ENCODE measurements around the gene PACS2. TPM values are rescaled to one million over a fixed set of nuclear protein-coding genes. Genes with fewer than 3 reads are reported as not detected.

The PACS2 gene
- total and polyA plus RNA-seq, 2 of the 4 experiments (the other 2 are of a cell fraction), result 15.6 to 32.2 TPM

DNA sequence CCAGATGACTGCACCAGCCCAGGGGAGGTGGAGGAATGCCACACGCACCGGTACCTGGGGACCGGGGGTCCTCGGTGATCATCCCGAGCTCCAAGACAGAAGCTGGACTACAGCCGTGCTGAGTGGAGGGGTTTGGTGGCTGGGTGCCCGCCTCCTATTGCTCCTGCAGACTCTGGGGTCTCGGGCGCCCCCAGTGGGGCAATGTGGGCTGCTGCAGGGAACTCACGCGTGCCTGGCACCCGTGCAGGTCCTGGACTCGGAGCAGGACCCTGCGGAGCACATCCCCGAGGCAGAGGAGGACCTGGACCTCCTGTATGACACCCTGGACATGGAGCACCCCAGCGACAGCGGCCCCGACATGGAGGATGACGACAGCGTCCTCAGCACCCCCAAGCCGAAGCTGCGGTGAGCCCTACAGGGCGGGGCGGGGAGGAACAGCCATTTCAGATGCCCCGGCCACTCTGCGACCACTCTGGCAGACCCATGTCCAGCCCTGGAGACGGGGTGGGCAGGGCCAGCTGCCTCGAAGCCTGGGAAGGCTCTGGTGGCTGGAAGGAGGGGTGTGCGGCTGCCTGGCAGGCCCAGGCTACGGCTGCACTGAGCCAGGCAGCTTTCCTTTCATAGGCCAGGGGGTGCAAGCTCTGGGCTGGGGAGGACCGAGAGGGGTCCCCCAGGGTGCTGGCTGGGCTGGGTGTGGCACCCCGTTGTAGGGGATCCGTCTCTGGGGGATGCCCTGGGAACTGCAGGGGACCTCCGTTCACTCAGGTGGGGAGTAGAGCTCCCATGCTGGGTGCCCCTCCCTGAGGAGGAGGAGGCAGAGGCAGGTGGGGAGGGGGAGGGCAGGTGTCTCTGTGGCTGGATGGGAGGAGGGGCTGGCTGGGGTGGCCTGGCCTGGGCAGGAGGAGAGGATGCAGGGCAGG, 62.2 kb downstream of the PACS2 start:
- DNase-seq (no peak), ATAC-seq (ENCODE audit: low read depth) (no peak; the same call in 1 of the 2 replicates)
- H2BK120ac ChIP-seq (ENCODE audit: low read depth, low read length), result no peak overlapping the region
- CTCF ChIA-PET, result no interaction called here
- no peaks in the 10 kb centered on the region for H4K20me1 ChIP-seq (ENCODE audit: insufficient read depth, low read length)
- H3K9me3 ChIP-seq (ENCODE audit: control insufficient read depth, insufficient read depth, low read length), result no peaks in the 10 kb centered on the region
- H3K4ac ChIP-seq (ENCODE audit: low read depth, low read length), result no peak overlapping the region
- POLR2A ChIA-PET (ENCODE audit: unreplicated experiment), result no interaction called here
- H2AFZ ChIP-seq (replicated peaks; ENCODE audit: low read length, poor library complexity), result no peak overlapping the region
- no peak overlapping the region for H2BK15ac ChIP-seq (ENCODE audit: low read depth, low read length)
- no peak overlapping the region for H3K9ac ChIP-seq (ENCODE audit: low read depth, low read length)
- H2BK20ac ChIP-seq (ENCODE audit: low read depth, low read length), result no peak overlapping the region
- no peak overlapping the region for H3K4me3 ChIP-seq (ENCODE audit: insufficient read depth, low read depth, low read length)
- in situ Hi-C loops (cut with MboI; ENCODE audit: low sequenced_read_pairs), result no loop called here
- H3K9me1 ChIP-seq (ENCODE audit: insufficient read depth, low read length), result peaks cover 4% of the 10 kb centered on the region; the same call in 1 of the 2 replicates
- BruUV-seq (replicated peaks), result no TSS peak
- WGBS, 2 experiments (ENCODE audit: extremely low coverage in 2 of 2, insufficient read length in 1 of 2), result 90% methylated on average over 13 of the region's 34 CpGs; no CpG with 5 or more reads in 1 of the 2 experiments
- peaks cover under 1% of the 10 kb centered on the region; the same call in 1 of the 2 replicates for H3K36me3 ChIP-seq (ENCODE audit: control insufficient read depth, insufficient read depth, low read length)
- no peak overlapping the region for H3K27ac ChIP-seq (ENCODE audit: insufficient read depth, low read length)
- dilution Hi-C loops (cut with HindIII; ENCODE audit: low sequenced_read_pairs, unreplicated experiment), result no loop called here
- no peaks in the 10 kb centered on the region for H3K27me3 ChIP-seq (ENCODE audit: control insufficient read depth, insufficient read depth, low read length)
- H3K23ac ChIP-seq (ENCODE audit: low read depth, low read length), result no peak overlapping the region
- TF ChIP-seq RAD21 (IDR thresholded peaks at IDR 0.05; ENCODE audit: low read length) (no peak), MAZ (IDR thresholded peaks at IDR 0.05; ENCODE audit: borderline replicate concordance, low read depth, low read length) (no peak), RCOR1 (IDR thresholded peaks at IDR 0.05; ENCODE audit: insufficient replicate concordance, low read length) (no peak), NFE2L2 (IDR thresholded peaks at IDR 0.05; ENCODE audit: low read depth, low read length) (no peak), RFX5 (IDR thresholded peaks at IDR 0.05; ENCODE audit: low read depth, low read length) (no peak), FOS (IDR thresholded peaks at IDR 0.05; ENCODE audit: low read depth, low read length) (no peak), CEBPB (IDR thresholded peaks at IDR 0.05; ENCODE audit: low read depth, low read length) (no peak), MAFK (IDR thresholded peaks at IDR 0.05; ENCODE audit: low read depth, low read length) (no peak), SMC3 (IDR thresholded peaks at IDR 0.05; ENCODE audit: low read depth, low read length) (no peak), CHD1 (IDR thresholded peaks at IDR 0.05; ENCODE audit: low read depth, low read length) (no peak)
- TF ChIP-seq, protein P1, sequence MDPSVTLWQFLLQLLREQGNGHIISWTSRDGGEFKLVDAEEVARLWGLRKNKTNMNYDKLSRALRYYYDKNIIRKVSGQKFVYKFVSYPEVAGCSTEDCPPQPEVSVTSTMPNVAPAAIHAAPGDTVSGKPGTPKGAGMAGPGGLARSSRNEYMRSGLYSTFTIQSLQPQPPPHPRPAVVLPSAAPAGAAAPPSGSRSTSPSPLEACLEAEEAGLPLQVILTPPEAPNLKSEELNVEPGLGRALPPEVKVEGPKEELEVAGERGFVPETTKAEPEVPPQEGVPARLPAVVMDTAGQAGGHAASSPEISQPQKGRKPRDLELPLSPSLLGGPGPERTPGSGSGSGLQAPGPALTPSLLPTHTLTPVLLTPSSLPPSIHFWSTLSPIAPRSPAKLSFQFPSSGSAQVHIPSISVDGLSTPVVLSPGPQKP (IDR thresholded peaks at IDR 0.05; ENCODE audit: borderline replicate concordance, low read depth, low read length), result no peak
- TF ChIP-seq, protein P2, sequence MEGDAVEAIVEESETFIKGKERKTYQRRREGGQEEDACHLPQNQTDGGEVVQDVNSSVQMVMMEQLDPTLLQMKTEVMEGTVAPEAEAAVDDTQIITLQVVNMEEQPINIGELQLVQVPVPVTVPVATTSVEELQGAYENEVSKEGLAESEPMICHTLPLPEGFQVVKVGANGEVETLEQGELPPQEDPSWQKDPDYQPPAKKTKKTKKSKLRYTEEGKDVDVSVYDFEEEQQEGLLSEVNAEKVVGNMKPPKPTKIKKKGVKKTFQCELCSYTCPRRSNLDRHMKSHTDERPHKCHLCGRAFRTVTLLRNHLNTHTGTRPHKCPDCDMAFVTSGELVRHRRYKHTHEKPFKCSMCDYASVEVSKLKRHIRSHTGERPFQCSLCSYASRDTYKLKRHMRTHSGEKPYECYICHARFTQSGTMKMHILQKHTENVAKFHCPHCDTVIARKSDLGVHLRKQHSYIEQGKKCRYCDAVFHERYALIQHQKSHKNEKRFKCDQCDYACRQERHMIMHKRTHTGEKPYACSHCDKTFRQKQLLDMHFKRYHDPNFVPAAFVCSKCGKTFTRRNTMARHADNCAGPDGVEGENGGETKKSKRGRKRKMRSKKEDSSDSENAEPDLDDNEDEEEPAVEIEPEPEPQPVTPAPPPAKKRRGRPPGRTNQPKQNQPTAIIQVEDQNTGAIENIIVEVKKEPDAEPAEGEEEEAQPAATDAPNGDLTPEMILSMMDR (conservative IDR thresholded peaks at IDR 0.05; ENCODE audit: low read depth, low read length), result no peak
- H3K4me1 ChIP-seq (ENCODE audit: control insufficient read depth, insufficient read depth, low read length), result no peaks in the 10 kb centered on the region
- H3K79me1 ChIP-seq (ENCODE audit: low read depth in 1 of 2, low read length in 2 of 2), result no peaks in the 10 kb centered on the region
- no peak overlapping the region for H3K14ac ChIP-seq (replicated peaks; ENCODE audit: low read depth, low read length)
- H2AK9ac ChIP-seq (replicated peaks; ENCODE audit: low read depth, low read length, poor library complexity), result no peak overlapping the region
- no peak overlapping the region for H2BK5ac ChIP-seq (ENCODE audit: low read depth, low read length, poor library complexity, severe bottlenecking)
- no peak overlapping the region for H2AK5ac ChIP-seq (ENCODE audit: low read depth, low read length)
- no peak overlapping the region for H3K56ac ChIP-seq (ENCODE audit: extremely low read depth, insufficient read depth, low read length)
- no peak overlapping the region for H4K91ac ChIP-seq (ENCODE audit: insufficient read depth, low read depth, low read length)
- H4K8ac ChIP-seq (ENCODE audit: low read depth in 2 of 2, low read length in 2 of 2), result no peak overlapping the region
- intact Hi-C loops (cut with micrococcal nuclease), result no loop called here
- H3K18ac ChIP-seq (ENCODE audit: low read depth, low read length), result no peak overlapping the region
- H4K5ac ChIP-seq (ENCODE audit: low read depth, low read length), result no peak overlapping the region
- no peak overlapping the region for H3K4me2 ChIP-seq (ENCODE audit: low read depth, low read length)

All from IMR-90 (cell line).